C4-2B (cell line): ENCODE results near the gene CORO2B.

Experiments
- H3K27ac ChIP-seq: fragments of 450-650 bp; 2 replicates; pipeline ENCODE4 v1.5.1; 2017
- ZFX ChIP-seq: fragments of 450-650 bp; IDR thresholded peaks from 2 replicates; pipeline ENCODE4 v1.6.1; 2017
- TF ChIP-seq, protein P1 (sequence below): fragments of 450-650 bp; conservative IDR thresholded peaks from 2 replicates; pipeline ENCODE4 v1.5.1; 2017; ENCODE audit warnings: mild to moderate bottlenecking

Gene CORO2B

DNA sequence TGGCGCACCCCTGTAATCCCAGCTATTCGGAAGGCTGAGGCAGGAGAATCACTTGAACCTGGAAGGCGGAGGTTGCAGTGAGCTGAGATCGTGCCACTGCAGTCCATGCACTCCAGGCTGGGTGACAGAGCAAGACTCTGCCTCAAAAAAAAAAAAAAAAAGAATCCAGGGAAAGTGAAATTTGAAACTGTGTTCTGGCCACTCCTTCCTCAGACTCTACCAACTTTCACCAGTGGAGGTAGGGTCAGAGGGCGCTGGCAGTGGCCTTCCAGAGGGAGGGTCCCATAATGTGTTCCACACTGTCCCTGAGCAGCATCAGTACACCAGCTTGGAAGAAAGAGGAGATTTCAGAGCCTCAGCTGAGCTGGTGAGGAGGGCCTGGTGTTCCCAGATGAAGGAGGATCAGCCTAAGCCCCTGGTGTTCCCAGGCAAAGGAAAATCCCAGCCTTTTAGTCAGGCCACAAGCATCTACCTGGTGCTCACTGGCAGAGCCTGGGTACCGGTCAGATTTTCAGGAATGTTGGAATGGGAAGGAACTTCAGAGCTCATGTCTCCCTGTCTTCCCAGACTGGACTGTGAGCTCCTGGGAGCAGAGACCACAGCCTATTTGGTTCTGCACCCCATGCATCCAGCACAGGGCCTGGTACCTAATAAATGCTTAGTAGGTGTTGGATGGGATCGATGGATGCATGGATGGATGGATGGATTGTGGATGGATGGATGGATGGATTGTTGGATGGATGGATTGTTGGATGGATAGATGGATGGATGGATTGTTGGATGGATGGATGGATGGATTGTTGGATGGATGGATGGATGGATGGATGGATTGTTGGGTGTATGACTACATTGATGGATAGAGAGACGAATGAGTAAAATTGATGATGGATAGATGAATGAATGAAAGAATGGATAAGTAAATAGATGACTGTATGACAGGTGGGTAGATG lies 117.9 kb downstream of the CORO2B start:
- no peak for TF ChIP-seq ZFX
- TF ChIP-seq, protein P1, sequence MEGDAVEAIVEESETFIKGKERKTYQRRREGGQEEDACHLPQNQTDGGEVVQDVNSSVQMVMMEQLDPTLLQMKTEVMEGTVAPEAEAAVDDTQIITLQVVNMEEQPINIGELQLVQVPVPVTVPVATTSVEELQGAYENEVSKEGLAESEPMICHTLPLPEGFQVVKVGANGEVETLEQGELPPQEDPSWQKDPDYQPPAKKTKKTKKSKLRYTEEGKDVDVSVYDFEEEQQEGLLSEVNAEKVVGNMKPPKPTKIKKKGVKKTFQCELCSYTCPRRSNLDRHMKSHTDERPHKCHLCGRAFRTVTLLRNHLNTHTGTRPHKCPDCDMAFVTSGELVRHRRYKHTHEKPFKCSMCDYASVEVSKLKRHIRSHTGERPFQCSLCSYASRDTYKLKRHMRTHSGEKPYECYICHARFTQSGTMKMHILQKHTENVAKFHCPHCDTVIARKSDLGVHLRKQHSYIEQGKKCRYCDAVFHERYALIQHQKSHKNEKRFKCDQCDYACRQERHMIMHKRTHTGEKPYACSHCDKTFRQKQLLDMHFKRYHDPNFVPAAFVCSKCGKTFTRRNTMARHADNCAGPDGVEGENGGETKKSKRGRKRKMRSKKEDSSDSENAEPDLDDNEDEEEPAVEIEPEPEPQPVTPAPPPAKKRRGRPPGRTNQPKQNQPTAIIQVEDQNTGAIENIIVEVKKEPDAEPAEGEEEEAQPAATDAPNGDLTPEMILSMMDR, result no peak
- H3K27ac ChIP-seq, result no peak overlapping the region

DNA sequence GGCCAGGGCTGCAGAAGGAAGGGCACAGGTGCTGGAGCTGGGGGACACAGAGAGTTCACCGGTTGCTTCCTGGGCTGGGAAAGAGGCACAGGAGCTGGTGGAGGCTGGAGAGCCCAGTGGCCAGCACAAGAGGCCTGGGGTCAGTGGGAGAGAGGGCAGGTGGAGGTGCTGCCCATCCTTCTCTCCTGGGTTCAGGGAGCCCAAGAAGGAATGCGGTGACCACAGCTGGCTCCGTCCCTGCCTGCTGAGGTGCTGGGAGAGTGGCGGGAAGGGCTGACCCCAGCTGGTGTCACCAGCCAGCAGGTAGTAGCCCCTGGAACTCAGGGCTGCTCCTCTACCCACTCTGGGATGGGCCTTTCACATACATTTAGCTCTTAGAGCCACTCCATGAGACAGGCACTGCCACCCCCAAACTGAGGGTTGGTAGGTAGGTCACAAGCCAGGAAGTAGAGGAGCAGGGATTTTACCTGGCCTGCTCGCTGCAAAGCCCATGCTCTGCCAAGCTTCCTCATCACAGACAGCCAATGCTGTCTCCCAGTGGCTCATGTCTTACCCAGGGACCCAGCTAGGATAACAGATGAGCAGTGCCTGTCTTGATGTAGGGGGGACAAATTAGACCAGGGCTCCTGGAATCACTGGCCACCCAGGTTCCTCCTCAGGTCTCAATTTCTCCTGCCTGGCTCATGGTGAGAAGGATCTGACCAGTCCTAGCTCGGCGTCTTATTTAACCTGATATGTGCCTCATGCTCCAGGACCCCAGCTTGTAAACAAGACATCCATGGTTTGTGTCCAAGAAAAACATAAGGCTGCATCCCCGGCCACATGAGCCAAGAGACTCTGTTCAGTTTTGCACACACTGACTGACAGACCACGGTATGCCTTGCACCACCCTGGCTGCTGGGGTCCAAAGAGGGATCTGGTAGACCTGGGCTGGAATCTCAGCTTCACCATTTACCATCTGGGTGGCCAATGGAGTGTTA lies 119.2 kb downstream of the CORO2B start:
- no peak overlapping the region for H3K27ac ChIP-seq
- no peak for TF ChIP-seq ZFX

DNA sequence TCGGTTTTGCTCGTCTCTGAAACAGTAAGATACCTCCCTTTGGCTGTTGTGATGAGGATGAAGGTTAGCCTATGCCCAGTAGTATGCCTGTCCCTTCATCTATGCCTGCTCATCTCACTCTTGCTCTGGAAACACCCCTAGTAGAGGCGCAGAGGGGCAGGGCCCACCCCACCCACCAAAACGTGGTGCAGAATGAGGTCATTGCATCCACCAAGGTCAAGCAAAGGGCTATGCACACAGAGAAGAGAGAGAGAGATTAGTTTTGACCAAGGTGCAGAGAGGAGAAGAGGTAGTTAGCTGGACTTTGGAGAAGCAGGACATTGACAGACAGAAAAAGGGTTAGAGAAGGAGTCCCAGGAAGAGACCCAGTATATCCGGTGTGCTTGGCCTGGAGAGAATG lies 119.9 kb downstream of the CORO2B start:
- no peak overlapping the region for H3K27ac ChIP-seq
- TF ChIP-seq ZFX, result no peak
- TF ChIP-seq, protein P1, result no peak

GRCh38 chr15:68699124-68699880 lies 120.5 kb downstream of the CORO2B start:
- TF ChIP-seq ZFX, result no peak
- TF ChIP-seq, protein P1, result no peak
- no peak overlapping the region for H3K27ac ChIP-seq

DNA sequence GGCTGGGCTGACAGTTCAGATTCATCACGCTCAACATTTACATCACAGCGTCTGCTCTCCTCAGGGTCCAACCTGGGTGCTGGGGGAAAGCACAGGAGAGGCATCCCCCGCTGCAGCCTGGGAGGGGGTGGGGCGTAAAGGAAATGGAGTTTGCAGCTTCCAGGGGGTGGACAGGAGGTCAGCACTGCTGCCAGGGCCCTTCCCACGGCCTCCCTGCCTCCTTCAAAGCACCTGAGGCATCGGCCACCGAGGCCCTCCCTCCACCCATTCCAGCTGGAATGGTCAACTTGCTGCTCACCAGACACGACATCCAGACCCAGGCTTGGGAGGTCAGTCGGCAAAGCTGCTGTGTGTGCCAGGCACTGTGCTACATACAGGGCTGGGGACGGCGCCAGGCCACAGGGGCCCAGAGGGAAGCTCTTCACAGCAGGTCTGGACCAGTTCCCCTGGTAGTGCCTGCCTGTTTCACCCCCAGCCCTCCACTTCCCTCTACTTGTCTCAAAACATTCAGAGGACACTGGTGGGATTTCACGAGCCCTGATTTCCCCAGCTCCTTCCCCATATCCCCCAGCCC lies 121.2 kb downstream of the CORO2B start:
- no peak overlapping the region for H3K27ac ChIP-seq
- no peak for TF ChIP-seq ZFX
- TF ChIP-seq, protein P1, result no peak

GRCh38 chr15:68700455-68701123 lies 121.8 kb downstream of the CORO2B start:
- TF ChIP-seq, protein P1, result no peak
- TF ChIP-seq ZFX, result no peak
- no peak overlapping the region for H3K27ac ChIP-seq

GRCh38 chr15:68701886-68702285 lies 123.1 kb downstream of the CORO2B start:
- TF ChIP-seq ZFX, result no peak
- TF ChIP-seq, protein P1, result no peak
- no peak overlapping the region for H3K27ac ChIP-seq
